ENCODE data around the gene EGLN3.

Gene EGLN3

GRCh38 chr14:33909380-33910084 is 41.3 kb downstream of the EGLN3 start:
- DNase-seq = no peak

- DNase-seq = no peak
These were observed 42.2 kb downstream of the EGLN3 start for GRCh38 chr14:33908540-33909223.

- no peak for DNase-seq
These were observed 43.9 kb downstream of the EGLN3 start for GRCh38 chr14:33906968-33907367.

GRCh38 chr14:33904609-33905008 is 46.3 kb downstream of the EGLN3 start:
- DNase-seq = no peak

- no peak for DNase-seq
These were observed 47.5 kb downstream of the EGLN3 start for GRCh38 chr14:33903369-33903768.

GRCh38 chr14:33902363-33902762 is 48.5 kb downstream of the EGLN3 start:
- DNase-seq = no peak

GRCh38 chr14:33901426-33902155 is 49.3 kb downstream of the EGLN3 start:
- no peak for DNase-seq

- DNase-seq = no peak
These were observed 50.2 kb downstream of the EGLN3 start for GRCh38 chr14:33900706-33901105.

- no peak for DNase-seq
These were observed 51.0 kb downstream of the EGLN3 start for GRCh38 chr14:33899723-33900341.

GRCh38 chr14:33897878-33898535 is 52.9 kb downstream of the EGLN3 start:
- no peak for DNase-seq

GRCh38 chr14:33897382-33897781 is 53.5 kb downstream of the EGLN3 start:
- DNase-seq = no peak

GRCh38 chr14:33894339-33894738 is 56.5 kb downstream of the EGLN3 start:
- DNase-seq = no peak

- no peak for DNase-seq
These were observed 59.2 kb downstream of the EGLN3 start for GRCh38 chr14:33891700-33892099.

- no peak for DNase-seq
These were observed 66.0 kb downstream of the EGLN3 start for GRCh38 chr14:33884916-33885315.

- DNase-seq = no peak
These were observed 70.5 kb downstream of the EGLN3 start for GRCh38 chr14:33880330-33880729.

- no peak for DNase-seq
These were observed 71.1 kb downstream of the EGLN3 start for GRCh38 chr14:33879684-33880286.

GRCh38 chr14:33876274-33876673 is 74.6 kb downstream of the EGLN3 start:
- no peak for DNase-seq

Measured in CD4-positive, alpha-beta T cell treated with Interleukin-21 for 1 hour (primary cell).